Tongue (tissue), 2 donors: ENCODE data around the gene TMEM217. TPM values are rescaled to one million over a fixed set of nuclear protein-coding genes. Genes with fewer than 3 reads are reported as not detected.
"Not testable (repeated sequence)": the region's sequence is repeated elsewhere in the genome, so short reads cannot be mapped to it uniquely, and the experiment has no call there.

Source experiments
- DNase-seq: peaks from one replicate; pipeline ENCODE4 v3.0.0-alpha.2; 2015
- total RNA-seq: library from RNA; depleted of rRNA; stranded (reverse); fragments of >200 nt; gene quantifications from one replicate; pipeline ENCODE4 v1.2.3, GENCODE V29; 2014

The TMEM217 gene
- total RNA-seq: 0.31 TPM

- DNase-seq: peak; percentile 98
Measured at GRCh38 chr6:37257634-37258404, at the start of gene TMEM217, which contains the start of gene TBC1D22B. Gene TMEM217, minus strand, starts transcription at chr6:37258144. Its CDS starts 39,114 bp downstream, at chr6:37219030. Gene TBC1D22B, plus strand, starts transcription at chr6:37257772. Its CDS starts 146 bp downstream, at chr6:37257918.

GRCh38 chr6:37307484-37307883 is 49.5 kb upstream of the TMEM217 start:
- DNase-seq: not testable (repeated sequence)

DNA sequence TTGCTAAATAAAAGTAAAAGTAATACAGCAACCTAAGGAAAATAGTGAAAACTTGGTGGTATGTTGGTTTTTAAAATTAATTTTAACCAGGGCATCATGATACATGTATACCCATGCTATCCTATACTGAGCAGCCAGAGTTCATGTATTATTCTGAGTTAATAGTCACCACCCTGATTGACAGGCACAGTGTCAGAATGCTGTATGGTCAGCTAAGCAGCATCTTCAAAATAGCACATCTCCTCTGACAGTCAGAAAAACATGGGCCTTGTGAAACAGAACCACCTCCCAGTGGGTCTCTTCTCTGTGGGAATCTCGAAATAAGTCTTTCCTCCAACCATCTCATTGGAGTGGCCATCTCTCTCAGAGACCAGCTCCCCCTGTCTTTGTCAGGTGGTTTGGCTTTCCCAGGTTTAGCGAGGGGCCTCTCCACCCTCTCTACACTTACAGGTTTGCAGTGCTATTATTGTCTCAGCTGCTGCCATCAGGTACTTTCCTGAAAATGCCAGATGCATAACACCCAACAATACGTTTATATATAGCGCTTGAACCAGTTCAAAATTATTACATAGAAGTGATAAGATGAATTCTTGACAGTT is 48.8 kb upstream of the TMEM217 start:
- no peak for DNase-seq

DNA sequence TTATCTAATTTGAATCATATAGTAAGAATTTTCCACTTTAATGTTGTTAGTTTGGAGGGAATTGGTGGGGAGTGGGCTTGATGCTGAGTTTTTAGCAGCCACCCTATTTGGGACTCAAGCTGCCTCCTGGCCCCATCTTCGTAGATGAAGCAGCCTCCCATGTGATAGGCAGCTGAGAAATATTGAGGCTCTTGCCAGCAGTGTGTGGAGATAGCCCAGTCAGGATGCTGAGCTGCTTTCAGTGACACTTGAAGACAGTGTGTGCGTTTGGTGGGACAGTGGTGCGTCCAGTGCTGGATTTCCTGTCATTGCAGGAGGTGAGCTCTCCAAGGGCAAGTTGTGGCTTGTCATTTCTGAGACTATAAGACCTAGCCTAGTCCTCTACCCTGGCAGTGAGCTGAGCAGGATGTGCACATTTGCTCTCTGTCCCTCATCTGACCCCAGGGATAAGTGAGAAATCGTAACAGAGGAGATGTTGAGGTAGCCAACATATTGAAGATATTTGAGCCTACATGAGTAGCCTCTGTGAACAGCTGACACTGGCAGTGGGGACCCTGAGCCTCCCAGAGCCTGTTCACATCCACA is 48.0 kb upstream of the TMEM217 start:
- DNase-seq: no peak

- no peak for DNase-seq
Measured at GRCh38 chr6:37304766-37305165, 46.8 kb upstream of the TMEM217 start.

DNA sequence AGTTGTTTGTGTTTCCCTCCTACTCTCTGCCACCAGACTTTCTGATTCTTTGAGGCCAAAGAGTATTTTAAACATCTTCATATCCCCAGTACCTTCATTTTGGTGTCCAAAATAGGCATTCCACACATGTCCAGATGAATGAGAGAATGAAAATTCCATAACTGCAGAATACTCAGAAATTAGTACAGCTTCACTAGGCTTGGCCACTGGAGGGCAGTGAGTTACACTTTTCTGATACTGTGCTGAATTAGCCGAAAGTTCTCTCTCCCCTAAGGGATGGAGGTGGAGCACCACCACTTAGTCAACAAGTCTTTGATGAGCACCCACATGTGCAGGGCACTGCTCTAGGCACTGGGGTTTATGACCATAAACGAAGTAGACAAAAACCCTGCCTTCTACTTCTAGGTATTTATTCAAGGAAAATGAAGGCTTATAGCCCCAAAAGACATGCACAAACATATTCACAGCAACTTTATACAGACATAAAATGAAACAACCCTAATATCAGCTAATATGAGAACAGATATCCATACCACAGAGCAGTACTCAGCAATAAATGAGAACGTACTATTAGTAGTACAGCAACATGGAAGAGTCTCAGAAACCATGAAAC is 46.1 kb upstream of the TMEM217 start:
- peak; percentile 57 for DNase-seq

- DNase-seq: no peak
Measured at GRCh38 chr6:37303091-37303660, 45.2 kb upstream of the TMEM217 start.

DNA sequence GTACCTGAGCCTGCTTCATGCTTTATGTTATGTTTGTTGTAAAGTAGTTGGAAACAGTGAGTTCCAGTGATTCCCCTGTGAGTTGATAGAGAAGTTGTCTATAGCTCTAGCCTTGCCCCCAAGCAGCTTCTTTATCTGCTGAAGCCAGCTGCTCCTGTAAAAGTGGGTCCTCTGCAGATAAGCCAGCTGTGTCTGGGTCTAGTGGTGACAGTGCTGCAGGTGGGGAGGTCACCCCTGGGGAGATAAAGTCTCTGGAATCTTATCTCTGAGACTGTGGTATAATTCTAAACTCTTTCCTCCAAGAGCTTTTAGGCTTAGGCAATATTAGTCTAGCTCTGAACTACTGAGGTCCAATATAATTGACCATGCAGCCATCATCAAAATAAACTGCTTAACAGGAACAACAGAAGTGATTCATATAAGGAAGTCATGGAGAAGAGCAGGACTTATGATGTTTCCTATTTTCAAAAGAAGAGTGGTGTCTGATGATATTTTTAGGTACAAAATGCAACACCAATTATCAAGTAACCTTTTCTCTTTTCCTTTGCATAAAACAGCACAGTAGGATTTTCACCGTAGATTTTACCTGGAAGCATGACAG is 44.2 kb upstream of the TMEM217 start:
- no peak for DNase-seq

- no peak for DNase-seq
Measured at GRCh38 chr6:37299990-37300389, 42.0 kb upstream of the TMEM217 start.

DNA sequence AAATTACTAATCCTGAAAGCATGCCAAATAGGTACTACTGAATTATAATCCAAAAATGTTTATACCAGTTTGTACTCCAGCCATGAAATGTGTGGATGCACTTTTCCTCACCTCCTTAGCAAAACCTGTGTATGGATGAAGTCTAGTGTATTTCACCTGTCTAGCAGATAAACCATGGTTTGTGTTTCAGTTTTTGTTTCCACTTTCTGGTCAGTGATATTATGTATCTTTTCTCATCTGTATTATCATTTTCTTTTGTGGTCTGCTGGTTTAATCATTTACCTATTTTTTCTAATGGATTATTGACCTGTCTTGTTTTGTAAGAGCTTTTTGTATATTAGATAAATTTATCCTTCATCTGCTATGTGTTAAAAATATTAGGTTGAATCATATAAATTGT is 41.0 kb upstream of the TMEM217 start:
- no peak for DNase-seq

DNA sequence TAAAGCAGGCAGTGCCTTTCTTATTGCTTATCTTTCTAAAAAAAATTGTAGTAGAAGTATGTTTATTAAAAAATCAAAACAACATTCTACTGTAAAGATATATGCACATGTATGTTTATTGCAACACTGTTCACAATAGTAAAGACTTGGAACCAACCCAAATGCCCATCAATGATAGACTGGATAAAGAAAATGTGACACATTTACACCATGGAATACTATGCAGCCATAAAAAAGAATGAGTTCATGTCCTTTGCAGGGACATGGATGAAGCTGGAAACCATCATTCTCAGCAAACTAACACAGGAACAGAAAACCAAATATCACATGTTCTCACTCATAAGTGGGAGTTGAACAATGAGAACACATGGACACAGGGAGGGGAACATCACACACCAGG is 39.7 kb upstream of the TMEM217 start:
- DNase-seq: not testable (repeated sequence)

- no peak for DNase-seq
Measured at GRCh38 chr6:37293426-37293825, 35.5 kb upstream of the TMEM217 start.

GRCh38 chr6:37289931-37290330 is 32.0 kb upstream of the TMEM217 start:
- no peak for DNase-seq

DNA sequence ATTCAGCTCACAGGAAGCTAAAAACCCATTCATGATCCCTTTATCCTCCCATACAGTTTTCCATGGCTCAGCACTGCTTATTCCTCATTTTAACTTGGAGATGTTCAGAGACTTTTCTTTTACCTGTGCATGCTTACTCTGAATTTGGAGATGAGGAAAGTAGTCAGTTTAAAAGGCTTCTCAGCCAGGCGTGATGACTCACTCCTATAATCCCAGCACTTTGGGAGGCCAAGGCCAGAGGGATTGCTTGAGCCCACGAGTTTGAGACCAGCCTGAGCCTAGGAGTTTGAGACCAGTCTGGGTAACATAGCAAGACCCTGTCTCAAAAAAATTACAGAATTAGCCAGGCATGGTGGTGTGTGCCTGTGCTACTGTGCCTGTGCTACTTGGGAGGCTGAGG is 30.3 kb upstream of the TMEM217 start:
- no peak for DNase-seq

DNA sequence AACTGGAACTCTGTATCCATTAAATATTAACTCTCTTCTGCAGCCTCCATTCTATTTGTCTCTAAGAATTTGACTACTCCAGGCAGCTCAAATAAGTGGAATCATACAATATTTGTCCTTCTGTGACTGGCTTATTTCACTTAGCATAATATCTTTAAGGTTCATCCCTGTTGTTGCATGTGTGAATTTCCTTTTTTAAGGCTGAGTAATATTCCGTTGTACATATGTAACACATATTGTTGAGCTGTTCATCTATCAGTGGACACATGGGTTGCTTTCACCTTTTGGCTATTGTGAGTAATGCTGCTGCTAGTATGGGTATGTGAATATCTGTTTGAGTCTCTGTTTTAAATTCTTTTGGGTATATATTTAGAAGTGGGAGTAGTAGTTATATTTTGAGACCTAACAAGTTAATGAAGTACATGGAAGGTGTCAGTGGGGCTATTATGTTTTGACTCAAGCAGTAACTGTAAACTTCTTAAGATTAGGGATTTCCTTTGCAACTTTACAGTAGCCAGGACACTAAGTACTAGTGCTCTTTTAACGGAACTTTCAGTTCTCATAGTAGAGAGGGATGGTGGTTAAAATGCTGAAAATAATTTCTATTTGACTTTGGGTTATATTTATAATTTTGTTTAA is 29.7 kb upstream of the TMEM217 start:
- no peak for DNase-seq

GRCh38 chr6:37285861-37286311 is 27.9 kb upstream of the TMEM217 start:
- DNase-seq: no peak

GRCh38 chr6:37284781-37285180 is 26.8 kb upstream of the TMEM217 start:
- no peak for DNase-seq

DNA sequence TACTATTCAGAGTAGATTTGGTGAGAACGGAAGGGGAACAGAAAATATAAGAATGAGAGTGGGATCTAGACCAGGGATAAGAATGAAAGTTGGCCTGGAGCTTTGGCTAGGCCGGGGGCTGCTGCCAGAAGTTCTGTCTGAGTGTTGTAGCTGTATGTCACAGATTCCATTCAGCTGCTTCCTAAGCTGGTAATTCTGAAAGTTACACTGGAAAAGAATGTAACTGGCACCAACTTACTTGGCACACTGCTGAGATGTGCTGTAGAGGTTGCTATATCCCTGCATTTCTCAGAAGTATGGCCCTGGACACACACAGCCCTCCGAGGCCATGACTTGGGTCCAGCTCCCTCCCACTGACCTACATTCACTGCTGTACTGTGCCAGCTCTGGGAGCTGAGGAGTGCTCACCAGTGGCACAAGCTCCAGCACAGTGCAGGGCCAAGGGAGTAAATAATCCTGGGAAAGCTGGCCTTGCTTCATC is 25.8 kb upstream of the TMEM217 start:
- peak; percentile 91 for DNase-seq

DNA sequence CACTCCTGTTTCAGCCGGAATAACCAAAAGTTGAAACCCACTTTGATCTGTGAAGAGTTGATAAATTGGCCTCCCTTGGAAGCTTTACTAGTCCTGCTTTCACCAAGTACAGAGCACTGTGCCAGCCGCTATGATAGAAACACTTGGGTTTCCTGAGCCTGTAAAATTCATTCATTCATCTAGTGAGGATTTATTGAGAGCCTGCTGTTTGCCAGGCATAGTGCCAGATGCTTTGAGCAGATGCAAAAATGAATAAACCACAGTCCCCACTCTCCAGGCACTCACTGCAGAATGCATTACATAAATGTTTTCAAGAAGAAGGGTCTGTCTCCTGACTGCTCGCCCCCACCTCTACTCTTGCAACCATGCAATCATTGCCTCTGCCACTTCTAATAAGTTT is 25.3 kb upstream of the TMEM217 start:
- DNase-seq: peak; percentile 79

DNA sequence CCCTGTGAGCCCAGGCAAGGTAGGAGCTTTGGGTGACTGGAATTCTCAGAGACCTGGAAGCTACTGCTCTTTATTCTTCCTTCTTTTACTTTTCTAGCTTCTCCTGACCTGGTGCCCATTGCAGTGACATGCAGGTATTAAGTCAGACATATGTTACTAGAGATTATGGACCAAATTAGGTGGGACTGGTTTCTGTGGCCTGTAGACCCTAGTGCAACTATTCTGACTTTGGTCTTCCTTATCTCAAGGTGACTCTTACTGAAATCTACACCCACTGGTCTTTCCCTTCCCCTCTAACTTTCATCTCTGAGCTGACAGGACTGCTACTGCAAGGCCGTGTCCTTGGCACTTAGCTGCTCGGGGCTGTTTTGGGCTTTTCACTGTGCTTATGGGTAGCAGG is 24.4 kb upstream of the TMEM217 start:
- DNase-seq: no peak

DNA sequence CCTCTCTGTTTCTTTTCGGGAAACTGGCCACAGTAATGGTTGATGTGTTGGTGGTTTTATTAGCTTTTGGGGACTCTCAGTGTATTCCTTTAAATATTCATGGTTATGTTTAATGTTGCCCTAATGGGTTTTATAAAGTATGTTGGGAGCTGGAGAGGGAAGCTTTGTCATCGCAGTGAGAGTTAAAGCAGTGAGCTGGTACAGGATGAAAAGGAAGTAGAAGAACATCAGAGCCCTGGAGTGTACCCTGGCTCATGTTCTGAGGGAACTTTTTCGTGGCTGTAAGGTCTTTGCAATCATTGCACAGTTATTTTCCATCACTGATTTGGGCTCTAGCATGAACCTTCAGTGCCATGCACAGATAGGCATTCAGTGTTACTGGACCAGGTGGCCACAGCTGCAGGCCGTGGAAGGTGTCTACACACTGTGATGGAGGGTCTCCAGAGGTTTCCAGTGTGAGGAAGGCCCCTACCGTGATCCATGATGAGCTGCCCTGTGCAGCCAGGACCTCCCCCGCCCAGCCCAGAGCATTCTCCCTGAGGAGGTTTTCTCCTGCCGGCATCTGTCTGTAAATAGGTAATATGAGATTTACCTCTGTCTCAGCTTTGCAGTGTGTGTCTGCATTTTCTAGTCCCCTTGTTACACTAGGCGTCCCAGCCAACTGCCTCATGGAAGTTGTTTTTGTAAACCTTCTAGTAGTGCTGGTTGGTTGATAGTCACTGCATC is 22.4 kb upstream of the TMEM217 start:
- DNase-seq: no peak
